HCT116 (cell line): ENCODE results near the gene CYP2S1. TPM values are rescaled to one million over a fixed set of nuclear protein-coding genes. Genes with fewer than 3 reads are reported as not detected.

Experiments used
- ATAC-seq: fragments of 200-7000 bp; cut with Tn5 transposase; 2 replicates; pipeline ENCODE4 v1.9.1; 2020; ENCODE audit warnings: mild to moderate bottlenecking, moderate library complexity
- BruUV-seq: library from RNA; stranded (reverse); fragments of 400-500 nt; replicated peaks from 2 replicates; lab custom pipeline; 2021; lab: Mats Ljungman, UMichigan
- CTCF ChIA-PET: fragments of 300-600 bp; sonication (Branson Sonifier 250); formaldehyde crosslinking; loops from one replicate; lab custom pipeline; 2021; ENCODE audit warnings: antibody characterized with exemption; lab: Charles Lee
- POLR2A ChIA-PET: fragments of 300-600, 350-600 bp; sonication (Branson Sonifier 250); formaldehyde crosslinking; loops from one replicate; lab custom pipeline; 2021; ENCODE audit warnings: antibody characterized with exemption; lab: Charles Lee
- RAD21 ChIA-PET, 2 experiments: fragments of 300-600 bp; sonication (Branson Sonifier 250); formaldehyde crosslinking; loops; one replicate each; lab custom pipeline; 2023; ENCODE audit warnings: low total read pairs in 2 of 2; ENCODE audit not compliant: uncharacterized antibody in 2 of 2, unreplicated experiment in 2 of 2, low non-redundant PET in 1 of 2; lab: Charles Lee
- DNase-seq: peaks from one replicate; pipeline ENCODE4 v3.0.0-alpha.2; 2010; ENCODE audit warnings: low read depth, low spot score
- H2AFZ ChIP-seq: fragments of 200-600 bp; shearing (Covaris generic), sonication (generic); 2 replicates; pipeline ENCODE4 v1.6.1; 2017; ENCODE audit warnings: low read depth, mixed run types, mixed read lengths, antibody characterized with exemption, low read length; ENCODE audit not compliant: poor library complexity, severe bottlenecking
- H3K27ac ChIP-seq: 2 replicates; pipeline ENCODE4 v1.5.1; 2012; ENCODE audit warnings: low read depth, low read length
- H3K27me3 ChIP-seq: fragments of 200-600 bp; sonication (generic); 2 replicates; pipeline ENCODE4 v1.6.1; 2016; ENCODE audit warnings: mixed run types, low read length, mixed read lengths; ENCODE audit not compliant: insufficient read depth
- H3K36me3 ChIP-seq, 2 experiments: fragments of 200-500 bp in 1 of 2; fragments of 200-600 bp in 1 of 2; sonication (Bioruptor generic) in 1 of 2; sonication (generic) in 1 of 2; 2 replicates each; pipeline versions ENCODE4 v1.5.1 to v1.6.1; 2014 to 2016; ENCODE audit warnings: low read length in 2 of 2, inconsistent platforms in 1 of 2, mixed read lengths in 1 of 2, mixed run types in 1 of 2; ENCODE audit not compliant: insufficient read depth in 2 of 2, control insufficient read depth in 1 of 2
- H3K4me1 ChIP-seq, 2 experiments: fragments of 200-600 bp in 1 of 2; sonication (generic) in 1 of 2; 2 replicates each; pipeline versions ENCODE4 v1.5.1 to v1.6.1; 2012 to 2017; ENCODE audit warnings: low read length in 2 of 2, inconsistent platforms in 1 of 2, mild to moderate bottlenecking in 1 of 2, mixed read lengths in 1 of 2, mixed run types in 1 of 2, moderate library complexity in 1 of 2; ENCODE audit not compliant: insufficient read depth in 2 of 2, control insufficient read depth in 1 of 2
- H3K4me2 ChIP-seq: fragments of 200-600 bp; sonication (generic); 2 replicates; pipeline ENCODE4 v1.6.1; 2017; ENCODE audit warnings: mixed run types, low read length, mixed read lengths
- H3K4me3 ChIP-seq, 2 experiments: fragments of 200-600 bp in 1 of 2; sonication (generic) in 1 of 2; replicated peaks in 1 of 2; 2 replicates each; pipeline ENCODE4 v1.5.1; 2011 to 2016; ENCODE audit warnings: low read length in 2 of 2, control low read depth in 1 of 2, low read depth in 1 of 2, mild to moderate bottlenecking in 1 of 2, mixed read lengths in 1 of 2, mixed run types in 1 of 2
- H3K79me2 ChIP-seq: fragments of 200-600 bp; sonication (generic); 2 replicates; pipeline ENCODE4 v1.6.1; 2017; ENCODE audit warnings: mild to moderate bottlenecking, mixed run types, low read length, moderate library complexity, mixed read lengths; ENCODE audit not compliant: insufficient read depth
- H3K9ac ChIP-seq: fragments of 200-600 bp; sonication (generic); 2 replicates; pipeline ENCODE4 v1.6.1; 2016; ENCODE audit warnings: low read length, mixed read lengths
- H3K9me2 ChIP-seq: fragments of 200-600 bp; sonication (generic), shearing (Covaris generic); 2 replicates; pipeline ENCODE4 v1.6.1; 2017; ENCODE audit warnings: mixed run types, mild to moderate bottlenecking, moderate library complexity; ENCODE audit not compliant: insufficient read depth
- H3K9me3 ChIP-seq, 2 experiments: fragments of 200-500 bp in 1 of 2; fragments of 200-600 bp in 1 of 2; sonication (Bioruptor generic) in 1 of 2; sonication (generic) in 1 of 2; 2 replicates each; pipeline ENCODE4 v1.6.1; 2014 to 2017; ENCODE audit warnings: low read length in 2 of 2, mixed read lengths in 2 of 2, inconsistent platforms in 1 of 2, low read depth in 1 of 2, mild to moderate bottlenecking in 1 of 2, mixed run types in 1 of 2, moderate library complexity in 1 of 2; ENCODE audit not compliant: control insufficient read depth in 1 of 2, insufficient read depth in 1 of 2
- H4K20me1 ChIP-seq: fragments of 200-600 bp; sonication (generic), shearing (Covaris generic); 2 replicates; pipeline ENCODE4 v1.6.1; 2017; ENCODE audit warnings: mixed run types, mild to moderate bottlenecking, moderate library complexity; ENCODE audit not compliant: insufficient read depth
- CEBPB ChIP-seq: IDR thresholded peaks from 2 replicates; pipeline ENCODE4 v1.6.1; 2012; ENCODE audit warnings: low read depth
- EGR1 ChIP-seq: IDR thresholded peaks from 2 replicates; pipeline ENCODE4 v1.6.1; 2012; ENCODE audit warnings: low read depth
- EZH2phosphoT487 ChIP-seq: fragments of 200-600 bp; IDR thresholded peaks from 2 replicates; pipeline ENCODE4 v1.6.1; 2018; ENCODE audit warnings: antibody characterized with exemption, borderline replicate concordance
- FOSL1 ChIP-seq: IDR thresholded peaks from 2 replicates; pipeline ENCODE4 v1.6.1; 2012; ENCODE audit warnings: low read depth
- POLR2A ChIP-seq: IDR thresholded peaks from 2 replicates; pipeline ENCODE4 v1.7.0; 2011; ENCODE audit warnings: borderline replicate concordance; ENCODE audit not compliant: insufficient read depth, insufficient read length; ENCODE audit errors: extremely low read depth
- RAD21 ChIP-seq: IDR thresholded peaks from 2 replicates; pipeline ENCODE4 v1.6.1; 2012; ENCODE audit warnings: low read depth, mild to moderate bottlenecking
- SIN3A ChIP-seq: IDR thresholded peaks from 2 replicates; pipeline ENCODE4 v1.6.1; 2012; ENCODE audit warnings: low read depth
- TCF7L2 ChIP-seq: IDR thresholded peaks from 2 replicates; pipeline ENCODE4 v1.7.0; 2011; ENCODE audit warnings: borderline replicate concordance, inconsistent platforms; ENCODE audit not compliant: insufficient read depth, insufficient read length; ENCODE audit errors: extremely low read depth
- YY1 ChIP-seq: IDR thresholded peaks from 2 replicates; pipeline ENCODE4 v1.6.1; 2011; ENCODE audit warnings: low read length, low read depth, moderate library complexity, mild to moderate bottlenecking; ENCODE audit not compliant: insufficient replicate concordance; ENCODE audit errors: extremely low read depth
- ZBTB33 ChIP-seq: IDR thresholded peaks from 2 replicates; pipeline ENCODE4 v1.6.1; 2011; ENCODE audit warnings: mild to moderate bottlenecking, low read length, moderate library complexity; ENCODE audit not compliant: insufficient replicate concordance; ENCODE audit errors: extremely low read depth
- ZFX ChIP-seq: fragments of 450-650 bp; IDR thresholded peaks from 2 replicates; pipeline ENCODE4 v1.6.1; 2017
- ZNF274 ChIP-seq: fragments of 200-500 bp; sonication (Bioruptor generic); IDR thresholded peaks from 2 replicates; pipeline ENCODE4 v1.6.1; 2014; ENCODE audit warnings: mild to moderate bottlenecking, low read depth, low read length, inconsistent platforms
- intact Hi-C: fragments of 100-400 bp; cut with micrococcal nuclease; formaldehyde crosslinking; loops from 2 replicates; pipeline ENCODE4 v1.10.0; 2022
- total RNA-seq: library from RNA; stranded (reverse); gene quantifications from one replicate; pipeline ENCODE4 v1.2.1, GENCODE V29; 2021; ENCODE audit not compliant: unreplicated experiment
- TF ChIP-seq, protein P1 (sequence below): IDR thresholded peaks from 2 replicates; pipeline ENCODE4 v1.6.1; 2012; ENCODE audit warnings: low read depth
- TF ChIP-seq, protein P2 (sequence below): IDR thresholded peaks from 2 replicates; pipeline ENCODE4 v1.6.1; 2012

CYP2S1 gene
- total RNA-seq, 1 experiment from 2014 or later, result 17.6 TPM

GRCh38 chr19:41187884-41188279 lies 5.1 kb upstream of the CYP2S1 start:
- Histone ChIP-seq H4K20me1 (no peaks in the 10 kb centered on the region), H3K4me3 (no peak overlapping the region), H3K79me2 (no peaks in the 10 kb centered on the region), H3K27ac (no peak overlapping the region), H3K9me2 (no peaks in the 10 kb centered on the region), H3K27me3 (no peaks in the 10 kb centered on the region), H2AFZ (no peak overlapping the region), H3K4me1 (peaks cover 12 to 14% of the 10 kb centered on the region in 2 experiments), H3K9ac (no peak overlapping the region), H3K4me2 (no peak overlapping the region), H3K9me3 (no peaks in the 10 kb centered on the region), H3K36me3 (no peaks in the 10 kb centered on the region)
- ChIA-PET RAD21 (no interaction called here), POLR2A (no interaction called here), CTCF (no interaction called here)
- DNase-seq, result no peak
- BruUV-seq, result no TSS peak
- no peak for ATAC-seq
- TF ChIP-seq RAD21 (no peak), CEBPB (no peak), TCF7L2 (no peak), EGR1 (no peak), ZBTB33 (no peak), ZFX (no peak), EZH2phosphoT487 (no peak), SIN3A (no peak), FOSL1 (no peak), YY1 (no peak), ZNF274 (no peak), POLR2A (no peak)
- TF ChIP-seq, protein P1, sequence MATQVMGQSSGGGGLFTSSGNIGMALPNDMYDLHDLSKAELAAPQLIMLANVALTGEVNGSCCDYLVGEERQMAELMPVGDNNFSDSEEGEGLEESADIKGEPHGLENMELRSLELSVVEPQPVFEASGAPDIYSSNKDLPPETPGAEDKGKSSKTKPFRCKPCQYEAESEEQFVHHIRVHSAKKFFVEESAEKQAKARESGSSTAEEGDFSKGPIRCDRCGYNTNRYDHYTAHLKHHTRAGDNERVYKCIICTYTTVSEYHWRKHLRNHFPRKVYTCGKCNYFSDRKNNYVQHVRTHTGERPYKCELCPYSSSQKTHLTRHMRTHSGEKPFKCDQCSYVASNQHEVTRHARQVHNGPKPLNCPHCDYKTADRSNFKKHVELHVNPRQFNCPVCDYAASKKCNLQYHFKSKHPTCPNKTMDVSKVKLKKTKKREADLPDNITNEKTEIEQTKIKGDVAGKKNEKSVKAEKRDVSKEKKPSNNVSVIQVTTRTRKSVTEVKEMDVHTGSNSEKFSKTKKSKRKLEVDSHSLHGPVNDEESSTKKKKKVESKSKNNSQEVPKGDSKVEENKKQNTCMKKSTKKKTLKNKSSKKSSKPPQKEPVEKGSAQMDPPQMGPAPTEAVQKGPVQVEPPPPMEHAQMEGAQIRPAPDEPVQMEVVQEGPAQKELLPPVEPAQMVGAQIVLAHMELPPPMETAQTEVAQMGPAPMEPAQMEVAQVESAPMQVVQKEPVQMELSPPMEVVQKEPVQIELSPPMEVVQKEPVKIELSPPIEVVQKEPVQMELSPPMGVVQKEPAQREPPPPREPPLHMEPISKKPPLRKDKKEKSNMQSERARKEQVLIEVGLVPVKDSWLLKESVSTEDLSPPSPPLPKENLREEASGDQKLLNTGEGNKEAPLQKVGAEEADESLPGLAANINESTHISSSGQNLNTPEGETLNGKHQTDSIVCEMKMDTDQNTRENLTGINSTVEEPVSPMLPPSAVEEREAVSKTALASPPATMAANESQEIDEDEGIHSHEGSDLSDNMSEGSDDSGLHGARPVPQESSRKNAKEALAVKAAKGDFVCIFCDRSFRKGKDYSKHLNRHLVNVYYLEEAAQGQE, result no peak
- TF ChIP-seq, protein P2, sequence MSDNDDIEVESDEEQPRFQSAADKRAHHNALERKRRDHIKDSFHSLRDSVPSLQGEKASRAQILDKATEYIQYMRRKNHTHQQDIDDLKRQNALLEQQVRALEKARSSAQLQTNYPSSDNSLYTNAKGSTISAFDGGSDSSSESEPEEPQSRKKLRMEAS, result no peak
- intact Hi-C loops, result no loop called here
